HUES48 (cell line): ENCODE data around the gene ACTA2.

Experiments used
- H3K27ac ChIP-seq: one replicate; pipeline ENCODE4 v1.7.0; 2013; ENCODE audit warnings: low read depth, low read length, inconsistent platforms
- H3K27me3 ChIP-seq: 2 replicates; pipeline ENCODE4 v1.6.1; 2013; ENCODE audit warnings: mild to moderate bottlenecking, low read length; ENCODE audit not compliant: control insufficient read depth, insufficient read depth
- H3K36me3 ChIP-seq: 2 replicates; pipeline ENCODE4 v1.6.1; 2013; ENCODE audit warnings: low read length; ENCODE audit not compliant: control insufficient read depth, insufficient read depth
- H3K4me1 ChIP-seq: 2 replicates; pipeline ENCODE4 v1.6.1; 2013; ENCODE audit warnings: mild to moderate bottlenecking, low read length; ENCODE audit not compliant: control insufficient read depth, insufficient read depth
- H3K4me3 ChIP-seq: 2 replicates; pipeline ENCODE4 v1.5.1; 2013; ENCODE audit warnings: mild to moderate bottlenecking, low read depth, low read length
- H3K9ac ChIP-seq: 2 replicates; pipeline ENCODE4 v1.6.1; 2013; ENCODE audit warnings: mild to moderate bottlenecking, low read depth, low read length, moderate library complexity
- H3K9me3 ChIP-seq: 2 replicates; pipeline ENCODE4 v1.6.1; 2013; ENCODE audit warnings: low read length; ENCODE audit not compliant: control insufficient read depth, insufficient read depth

ACTA2 gene

GRCh38 chr10:88981435-88981834, 28.9 kb upstream of the ACTA2 start:
- no peaks in the 10 kb centered on the region for H3K36me3 ChIP-seq
- no peak overlapping the region for H3K9ac ChIP-seq
- no peak overlapping the region for H3K27ac ChIP-seq
- H3K9me3 ChIP-seq = no peaks in the 10 kb centered on the region
- H3K4me3 ChIP-seq = no peak overlapping the region
- no peaks in the 10 kb centered on the region; the same call in none of the 2 replicates for H3K4me1 ChIP-seq
- no peaks in the 10 kb centered on the region for H3K27me3 ChIP-seq

GRCh38 chr10:88980800-88981199, 28.2 kb upstream of the ACTA2 start:
- H3K9ac ChIP-seq = no peak overlapping the region
- no peaks in the 10 kb centered on the region for H3K9me3 ChIP-seq
- H3K27ac ChIP-seq = no peak overlapping the region
- H3K27me3 ChIP-seq = no peaks in the 10 kb centered on the region
- H3K36me3 ChIP-seq = no peaks in the 10 kb centered on the region
- no peaks in the 10 kb centered on the region; the same call in none of the 2 replicates for H3K4me1 ChIP-seq
- no peak overlapping the region for H3K4me3 ChIP-seq

GRCh38 chr10:88980247-88980646, 27.7 kb upstream of the ACTA2 start:
- Histone ChIP-seq H3K4me3 (no peak overlapping the region), H3K36me3 (no peaks in the 10 kb centered on the region), H3K9ac (no peak overlapping the region), H3K27me3 (no peaks in the 10 kb centered on the region), H3K27ac (no peak overlapping the region), H3K4me1 (no peaks in the 10 kb centered on the region; the same call in 1 of the 2 replicates), H3K9me3 (no peaks in the 10 kb centered on the region)

- Histone ChIP-seq H3K27me3 (no peaks in the 10 kb centered on the region), H3K4me3 (no peak overlapping the region), H3K9me3 (no peaks in the 10 kb centered on the region), H3K27ac (no peak overlapping the region), H3K36me3 (no peaks in the 10 kb centered on the region), H3K4me1 (no peaks in the 10 kb centered on the region; the same call in 1 of the 2 replicates), H3K9ac (no peak overlapping the region)
Observed at GRCh38 chr10:88979603-88980002, 27.0 kb upstream of the ACTA2 start.

- Histone ChIP-seq H3K27ac (no peak overlapping the region), H3K9ac (no peak overlapping the region), H3K9me3 (no peaks in the 10 kb centered on the region), H3K36me3 (no peaks in the 10 kb centered on the region), H3K27me3 (no peaks in the 10 kb centered on the region), H3K4me1 (no peaks in the 10 kb centered on the region; the same call in 1 of the 2 replicates), H3K4me3 (no peak overlapping the region)
Observed at GRCh38 chr10:88979153-88979562, 26.6 kb upstream of the ACTA2 start.

- Histone ChIP-seq H3K4me3 (no peak overlapping the region), H3K9me3 (no peaks in the 10 kb centered on the region), H3K27me3 (no peaks in the 10 kb centered on the region), H3K36me3 (no peaks in the 10 kb centered on the region), H3K27ac (no peak overlapping the region), H3K4me1 (no peaks in the 10 kb centered on the region; the same call in 1 of the 2 replicates), H3K9ac (no peak overlapping the region)
Observed at GRCh38 chr10:88978463-88978862, 25.9 kb upstream of the ACTA2 start.

- H3K4me1 ChIP-seq = no peaks in the 10 kb centered on the region; the same call in 1 of the 2 replicates
- H3K9ac ChIP-seq = no peak overlapping the region
- H3K27ac ChIP-seq = no peak overlapping the region
- no peaks in the 10 kb centered on the region for H3K27me3 ChIP-seq
- H3K36me3 ChIP-seq = no peaks in the 10 kb centered on the region
- H3K4me3 ChIP-seq = no peak overlapping the region
- H3K9me3 ChIP-seq = no peaks in the 10 kb centered on the region
Observed at GRCh38 chr10:88975377-88975720, 22.8 kb upstream of the ACTA2 start.

GRCh38 chr10:88974446-88975376, 22.1 kb upstream of the ACTA2 start:
- H3K27ac ChIP-seq = no peak overlapping the region

GRCh38 chr10:88974012-88974411, 21.4 kb upstream of the ACTA2 start:
- H3K27me3 ChIP-seq = no peaks in the 10 kb centered on the region
- no peak overlapping the region for H3K4me3 ChIP-seq
- no peaks in the 10 kb centered on the region for H3K4me1 ChIP-seq
- H3K27ac ChIP-seq = no peak overlapping the region
- H3K36me3 ChIP-seq = no peaks in the 10 kb centered on the region
- H3K9me3 ChIP-seq = no peaks in the 10 kb centered on the region
- H3K9ac ChIP-seq = no peak overlapping the region

More at GRCh38 chr10:88974446-88975376, 22.1 kb upstream of the ACTA2 start:
- H3K9ac ChIP-seq = no peak overlapping the region
- no peaks in the 10 kb centered on the region for H3K27me3 ChIP-seq
- H3K4me1 ChIP-seq = no peaks in the 10 kb centered on the region; the same call in 1 of the 2 replicates
- no peak overlapping the region for H3K4me3 ChIP-seq
- no peaks in the 10 kb centered on the region for H3K9me3 ChIP-seq
- no peaks in the 10 kb centered on the region for H3K36me3 ChIP-seq

- Histone ChIP-seq H3K4me3 (no peak overlapping the region), H3K27me3 (no peaks in the 10 kb centered on the region), H3K36me3 (no peaks in the 10 kb centered on the region), H3K4me1 (no peaks in the 10 kb centered on the region), H3K9ac (no peak overlapping the region), H3K27ac (no peak overlapping the region), H3K9me3 (no peaks in the 10 kb centered on the region)
Observed at GRCh38 chr10:88971221-88972061, 18.9 kb upstream of the ACTA2 start.

GRCh38 chr10:88968391-88968790, 15.8 kb upstream of the ACTA2 start:
- no peak overlapping the region for H3K27ac ChIP-seq
- no peaks in the 10 kb centered on the region for H3K36me3 ChIP-seq
- no peaks in the 10 kb centered on the region for H3K9me3 ChIP-seq
- no peak overlapping the region for H3K9ac ChIP-seq
- H3K27me3 ChIP-seq = no peaks in the 10 kb centered on the region
- peaks cover 4% of the 10 kb centered on the region; the same call in 1 of the 2 replicates for H3K4me1 ChIP-seq
- no peak overlapping the region for H3K4me3 ChIP-seq
